Heart right ventricle (tissue), 16 donors: ENCODE measurements around the gene ZNF576. TPM values are rescaled to one million over a fixed set of nuclear protein-coding genes. Genes with fewer than 3 reads are reported as not detected.
A peak's percentile ranks its signal among the peaks of the same experiment; 100 is the strongest.
"Not testable (repeated sequence)": the region's sequence is repeated elsewhere in the genome, so short reads cannot be mapped to it uniquely, and the experiment has no call there.

ENCODE experiments used
- ATAC-seq, 8 donors: fragments of 200-7000 bp; cut with Tn5 transposase; one replicate each; pipeline ENCODE4 v1.9.1; 2020; ENCODE audit warnings: mild to moderate bottlenecking in 8 of 8, moderate library complexity in 8 of 8, moderate number of reproducible peaks in 1 of 8
- DNase-seq, 2 donors: peaks; one replicate each; pipeline ENCODE4 v3.0.0-alpha.2; 2020
- H3K27ac ChIP-seq, 10 donors: fragments of 200-600 bp; sonication (generic) in 2 of 10; one replicate each; pipeline versions ENCODE4 v1.5.0 to v1.8.0; 2020 to 2022; ENCODE audit warnings: mild to moderate bottlenecking in 3 of 10
- H3K27me3 ChIP-seq, 7 donors: fragments of 200-600 bp; one replicate each; pipeline ENCODE4 v1.8.0; 2021 to 2022; ENCODE audit warnings: mild to moderate bottlenecking in 2 of 7
- H3K36me3 ChIP-seq, 9 donors: fragments of 200-600 bp; sonication (generic) in 1 of 9; one replicate each; pipeline versions ENCODE4 v1.5.0 to v1.8.0; 2020 to 2022; ENCODE audit warnings: mild to moderate bottlenecking in 2 of 9
- H3K4me1 ChIP-seq, 9 donors: fragments of 200-600 bp; sonication (generic) in 1 of 9; one replicate each; pipeline versions ENCODE4 v1.5.0 to v1.8.0; 2020 to 2022; ENCODE audit warnings: mild to moderate bottlenecking in 4 of 9
- H3K4me3 ChIP-seq, 10 donors: fragments of 200-600 bp; sonication (generic) in 2 of 10; one replicate each; pipeline versions ENCODE4 v1.5.0 to v1.8.0; 2020 to 2022; ENCODE audit warnings: mild to moderate bottlenecking in 7 of 10, moderate library complexity in 2 of 10
- H3K9me3 ChIP-seq, 11 donors: fragments of 200-600 bp in 10 of 11; sonication (generic) in 2 of 11; one replicate each; pipeline versions ENCODE4 v1.5.0 to v1.8.0; 2013 to 2022; ENCODE audit warnings: mild to moderate bottlenecking in 2 of 11, control low read depth in 1 of 11, moderate library complexity in 1 of 11
- WGBS, 2 donors: extraction: QIAGEN DNeasy Blood & Tissue Kit; methylation state at CpG; one replicate each; pipeline ENCODE4 v1.1.7; 2013; ENCODE audit warnings: inconsistent platforms in 1 of 2; 5-methylcytosine and 5-hydroxymethylcytosine counted together
- intact Hi-C, 10 donors: fragments of 100-400 bp; cut with DNase I; formaldehyde crosslinking; loops; one replicate each; pipeline versions ENCODE4 v1.11.1 to v1.14.2; 2022
- polyA plus RNA-seq, 2 donors: library from polyadenylated mRNA; stranded (reverse); fragments of 200-250 nt; gene quantifications; one replicate each; pipeline ENCODE4 v1.2.3, GENCODE V29; 2013
- total RNA-seq, 10 donors: library from RNA; stranded (reverse); fragmentation: NEBNext Ultra II Directional in 3 of 10; extraction: Animal tissue kit (Norgen Biotek cat#: 25700) in 3 of 10; gene quantifications; one replicate each; pipeline versions ENCODE4 v1.2.1 to v1.2.4, GENCODE V29; 2021 to 2023
- TF ChIP-seq, protein P1 (sequence below), 9 donors: fragments of 200-600 bp; sonication (generic) in 2 of 9; IDR thresholded peaks; one replicate each; pipeline versions ENCODE4 v1.5.0 to v1.8.0; 2021 to 2022; ENCODE audit warnings: antibody characterized with exemption in 9 of 9, mild to moderate bottlenecking in 5 of 9, moderate library complexity in 1 of 9
- donor health status: Arrhythmogenic right ventricular cardiomyopathy.
- donor health status: ischemic (EF 13 %, LVEDD 7.1; RV severe dilation, severe dysfunction).
- donor health status: healthy with polysubstance abuse.
- donor health status: DM: no; HTN: yes; CAD: no.
- donor health status: DM: no; HTN: no; CAD: no.
- donor health status: ischemic (EF 25% LVEDD 6.9; RV normal size, moderate dysfunction).
- donor health status: ischemic (EF 25% LVEDD 5.7; RV mildly dilated, moderate dysfunction).
- donor health status: healthy.
- donor health status: DM: yes; HTN: yes; CAD: no.
- donor health status: Ischemic cardiomyopathy.
- donor health status: ischemic (EF 35%, LVEDD 5.7; RV mildly dilated, moderate dysfunction).
- donor health status: nonischemic (EF 11% LVEDD 7.7; RV severe dilation, severe dysfunction).
- donor health status: DM: yes; HTN: yes; CAD: no.
- donor health status: PGD.
- donor health status: ischemic (EF 29% LVEDD 5.4; RV normal size, mild dysfunction).
- donor health status: nonischemic (EF 23%, LVEDD 6.1; RV moderate dilation, normal function).

The ZNF576 gene
- total and polyA plus RNA-seq, 12 donors = 6.7 to 20.9 (median 12.7) TPM

DNA sequence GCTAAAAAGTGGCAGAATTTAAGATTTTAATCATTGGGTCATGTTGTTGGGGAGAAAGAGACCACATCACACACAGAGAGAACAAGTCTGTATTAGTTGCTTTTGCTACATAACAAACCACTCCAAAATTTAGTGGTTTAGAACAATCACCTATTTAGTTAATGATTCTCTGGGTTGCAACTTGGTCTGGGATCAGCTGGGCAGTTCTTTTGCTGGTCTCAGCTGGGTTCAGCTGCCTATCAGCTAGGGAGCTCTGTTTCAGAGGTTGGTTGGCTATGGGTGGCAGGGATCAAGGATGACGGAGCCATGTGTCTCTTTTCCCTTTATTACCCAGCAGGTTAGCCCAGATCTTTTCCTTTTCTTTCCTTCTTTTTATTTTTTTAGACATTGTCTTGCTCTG lies 11.9 kb upstream of the ZNF576 start:
- intact Hi-C loops = no loop called here
- 100% methylated on average over 1 of the region's 1 CpG for WGBS, 2 donors

DNA sequence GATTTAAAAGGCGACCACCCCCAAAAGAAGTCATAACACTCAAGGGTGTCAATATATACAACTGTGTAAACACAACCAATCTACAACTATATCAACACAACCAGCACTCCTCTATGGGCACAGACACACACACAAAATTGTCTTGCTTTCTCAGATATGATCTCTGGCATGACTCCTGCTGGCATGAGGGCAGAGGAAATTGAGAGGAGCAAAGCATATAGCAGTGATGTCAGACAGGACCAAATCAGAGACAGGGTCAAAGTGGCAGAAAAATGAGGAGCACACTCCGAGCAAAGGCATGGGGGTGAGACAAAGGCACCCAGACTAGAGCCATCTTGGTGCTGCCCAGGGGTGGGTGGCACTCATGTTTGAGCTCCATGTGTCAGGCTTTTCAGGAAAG lies 10.0 kb upstream of the ZNF576 start:
- ATAC-seq = no peak
- TF ChIP-seq, protein P1, sequence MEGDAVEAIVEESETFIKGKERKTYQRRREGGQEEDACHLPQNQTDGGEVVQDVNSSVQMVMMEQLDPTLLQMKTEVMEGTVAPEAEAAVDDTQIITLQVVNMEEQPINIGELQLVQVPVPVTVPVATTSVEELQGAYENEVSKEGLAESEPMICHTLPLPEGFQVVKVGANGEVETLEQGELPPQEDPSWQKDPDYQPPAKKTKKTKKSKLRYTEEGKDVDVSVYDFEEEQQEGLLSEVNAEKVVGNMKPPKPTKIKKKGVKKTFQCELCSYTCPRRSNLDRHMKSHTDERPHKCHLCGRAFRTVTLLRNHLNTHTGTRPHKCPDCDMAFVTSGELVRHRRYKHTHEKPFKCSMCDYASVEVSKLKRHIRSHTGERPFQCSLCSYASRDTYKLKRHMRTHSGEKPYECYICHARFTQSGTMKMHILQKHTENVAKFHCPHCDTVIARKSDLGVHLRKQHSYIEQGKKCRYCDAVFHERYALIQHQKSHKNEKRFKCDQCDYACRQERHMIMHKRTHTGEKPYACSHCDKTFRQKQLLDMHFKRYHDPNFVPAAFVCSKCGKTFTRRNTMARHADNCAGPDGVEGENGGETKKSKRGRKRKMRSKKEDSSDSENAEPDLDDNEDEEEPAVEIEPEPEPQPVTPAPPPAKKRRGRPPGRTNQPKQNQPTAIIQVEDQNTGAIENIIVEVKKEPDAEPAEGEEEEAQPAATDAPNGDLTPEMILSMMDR (IDR thresholded peaks at IDR 0.05) = no peak
- no peaks in the 10 kb centered on the region for H3K27me3 ChIP-seq
- 94 to 96% methylated on average over 2 of the region's 2 CpGs for WGBS, 2 donors
- no peak overlapping the region for H3K27ac ChIP-seq
- H3K4me3 ChIP-seq = no peak overlapping the region
- H3K4me1 ChIP-seq = peaks cover 0 to 16% (median 3%) of the 10 kb centered on the region in 9 donors
- H3K36me3 ChIP-seq = peaks cover 0 to 62% (median 10%) of the 10 kb centered on the region in 9 donors
- intact Hi-C loops = no loop called here
- H3K9me3 ChIP-seq = no peaks in the 10 kb centered on the region
- no peak for DNase-seq

More for the DNA sequence above, 11.9 kb upstream of the ZNF576 start:
- H3K27ac ChIP-seq = peak overlapping the region in 3 of 10 donors; percentile 25 to 46 (median 36)
- TF ChIP-seq, protein P1 (IDR thresholded peaks at IDR 0.05) = no peak
- no peak overlapping the region for H3K4me3 ChIP-seq
- peaks cover 0 to 29% (median 8%) of the 10 kb centered on the region in 9 donors for H3K4me1 ChIP-seq
- no peak for DNase-seq
- no peak for ATAC-seq
- H3K27me3 ChIP-seq = no peaks in the 10 kb centered on the region
- no peaks in the 10 kb centered on the region for H3K9me3 ChIP-seq
- peaks cover 0 to 43% (median 0%) of the 10 kb centered on the region in 9 donors for H3K36me3 ChIP-seq

DNA sequence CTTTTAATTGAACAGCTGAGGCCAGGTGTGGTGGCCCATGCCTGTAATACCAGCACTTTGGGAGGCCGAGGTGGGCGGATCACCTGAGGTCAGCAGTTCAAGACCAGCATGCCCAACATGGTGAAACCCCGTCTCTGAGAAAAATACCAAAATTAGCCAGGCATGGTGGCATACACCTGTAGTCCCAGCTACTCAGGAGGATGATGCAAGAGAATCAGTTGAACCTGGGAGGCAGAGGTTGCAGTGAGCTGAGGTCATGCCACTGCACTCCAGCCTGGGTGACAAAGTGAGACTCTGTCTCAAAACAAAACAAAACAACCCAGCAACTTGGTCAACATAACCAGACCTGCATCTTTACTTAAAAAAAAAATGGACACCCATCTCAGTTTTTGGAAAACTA lies 9.4 kb upstream of the ZNF576 start:
- intact Hi-C loops, H3K27ac ChIP-seq, ATAC-seq, H3K4me1 ChIP-seq, H3K27me3 ChIP-seq, DNase-seq, H3K9me3 ChIP-seq, H3K4me3 ChIP-seq: not testable (repeated sequence)
- 94 to 98% methylated on average over 3 of the region's 3 CpGs for whole genome bisulfite sequencing, 2 donors
- H3K36me3 ChIP-seq = peaks cover 0 to 68% (median 16%) of the 10 kb centered on the region in 9 donors

DNA sequence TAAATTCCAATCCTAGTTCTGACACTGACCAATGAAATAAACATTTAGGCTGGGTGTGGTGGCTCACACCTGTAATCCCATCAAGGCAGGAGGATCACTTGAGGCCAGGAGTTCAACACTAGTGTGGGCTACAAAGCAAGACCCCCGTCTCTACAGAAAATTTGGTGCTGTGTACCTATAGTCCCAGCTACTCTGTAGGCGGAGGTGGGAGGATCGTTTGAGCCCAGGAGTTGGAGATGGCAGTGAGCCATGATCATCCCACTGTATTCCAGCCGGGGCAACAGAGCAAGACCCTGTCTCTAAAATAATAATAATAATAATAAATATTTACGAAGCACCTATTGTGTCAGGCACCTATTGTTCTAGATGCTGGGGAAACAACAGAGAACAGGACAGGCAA lies 7.1 kb upstream of the ZNF576 start:
- H3K27me3 ChIP-seq = no peaks in the 10 kb centered on the region
- H3K9me3 ChIP-seq = no peaks in the 10 kb centered on the region
- WGBS, 2 donors = 88 to 90% methylated on average over 5 of the region's 5 CpGs
- TF ChIP-seq, protein P1 (IDR thresholded peaks at IDR 0.05) = no peak
- H3K4me3 ChIP-seq = no peak overlapping the region
- DNase-seq (no peak), ATAC-seq (no peak)
- intact Hi-C loops = no loop called here
- H3K27ac ChIP-seq = no peak overlapping the region
- peaks cover 6 to 91% (median 32%) of the 10 kb centered on the region in 9 donors for H3K36me3 ChIP-seq
- H3K4me1 ChIP-seq = peaks cover 0 to 13% (median 11%) of the 10 kb centered on the region in 9 donors

DNA sequence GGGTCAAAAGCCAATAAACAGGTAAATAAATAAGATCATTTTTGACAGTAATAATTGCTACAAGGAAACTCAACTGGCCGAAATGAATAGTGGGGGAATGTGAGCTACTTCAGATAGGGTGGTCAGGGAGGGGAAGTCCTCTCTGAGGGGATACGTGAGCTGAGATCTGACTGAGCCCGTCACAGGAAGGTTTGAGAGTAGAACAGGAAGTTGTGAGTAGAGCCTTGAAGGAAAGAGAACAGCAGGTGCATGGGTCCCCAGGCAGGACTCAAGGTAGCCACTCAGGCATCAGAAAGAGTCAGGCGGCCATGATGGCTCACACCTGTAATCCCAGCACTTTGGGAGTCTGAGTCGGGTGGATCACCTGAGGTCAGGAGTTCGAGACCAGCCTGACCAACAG lies 6.7 kb upstream of the ZNF576 start:
- Histone ChIP-seq H3K27me3 (no peaks in the 10 kb centered on the region), H3K27ac (no peak overlapping the region), H3K4me3 (no peak overlapping the region), H3K36me3 (peaks cover 6 to 93% (median 32%) of the 10 kb centered on the region in 9 donors), H3K4me1 (peaks cover 3 to 17% (median 14%) of the 10 kb centered on the region in 9 donors), H3K9me3 (no peaks in the 10 kb centered on the region)
- DNase-seq (no peak), ATAC-seq (no peak)
- 85 to 86% methylated on average over 6 of the region's 6 CpGs for WGBS, 2 donors
- TF ChIP-seq, protein P1 (IDR thresholded peaks at IDR 0.05) = no peak
- intact Hi-C loops = loop anchor here in 2 of 10 donors (5.0 to 10.0 kb wide), 2 partner anchors 52 to 55 kb away; partner anchors contain the start of gene ZNF575 (in 1 of the 2)
